VCaP (cell line): ENCODE results near the gene CELSR2.
"Not testable (repeated sequence)": the region's sequence is repeated elsewhere in the genome, so short reads cannot be mapped to it uniquely, and the experiment has no call there.

Experiments used
- H3K27ac ChIP-seq: fragments of 450-650 bp; 2 replicates; pipeline ENCODE4 v1.5.1; 2017
- TF ChIP-seq, protein P1 (sequence below): fragments of 450-650 bp; conservative IDR thresholded peaks from 2 replicates; pipeline ENCODE4 v1.5.1; 2017; ENCODE audit warnings: mild to moderate bottlenecking, moderate library complexity

The CELSR2 gene

DNA sequence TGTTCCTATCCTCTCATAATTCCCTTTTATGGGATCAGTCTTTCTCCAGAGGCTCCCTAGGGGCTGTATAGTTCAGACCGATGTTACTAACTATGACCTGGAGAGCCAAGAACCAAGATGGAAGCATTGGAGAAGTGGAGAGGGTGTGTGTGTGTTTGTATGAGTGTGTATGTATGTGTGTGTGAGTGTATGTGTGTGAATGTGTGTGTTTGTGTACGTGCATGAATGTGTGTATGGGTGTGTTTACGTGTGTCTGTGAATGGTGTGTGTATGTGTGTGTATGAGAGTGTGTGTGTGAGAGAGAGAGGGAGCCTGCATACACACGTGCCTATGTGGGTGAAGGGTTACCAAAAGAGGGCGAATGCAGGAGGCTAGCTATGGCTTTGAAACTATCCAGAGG is 52.5 kb downstream of the CELSR2 start:
- no peak overlapping the region for H3K27ac ChIP-seq
- TF ChIP-seq, protein P1, sequence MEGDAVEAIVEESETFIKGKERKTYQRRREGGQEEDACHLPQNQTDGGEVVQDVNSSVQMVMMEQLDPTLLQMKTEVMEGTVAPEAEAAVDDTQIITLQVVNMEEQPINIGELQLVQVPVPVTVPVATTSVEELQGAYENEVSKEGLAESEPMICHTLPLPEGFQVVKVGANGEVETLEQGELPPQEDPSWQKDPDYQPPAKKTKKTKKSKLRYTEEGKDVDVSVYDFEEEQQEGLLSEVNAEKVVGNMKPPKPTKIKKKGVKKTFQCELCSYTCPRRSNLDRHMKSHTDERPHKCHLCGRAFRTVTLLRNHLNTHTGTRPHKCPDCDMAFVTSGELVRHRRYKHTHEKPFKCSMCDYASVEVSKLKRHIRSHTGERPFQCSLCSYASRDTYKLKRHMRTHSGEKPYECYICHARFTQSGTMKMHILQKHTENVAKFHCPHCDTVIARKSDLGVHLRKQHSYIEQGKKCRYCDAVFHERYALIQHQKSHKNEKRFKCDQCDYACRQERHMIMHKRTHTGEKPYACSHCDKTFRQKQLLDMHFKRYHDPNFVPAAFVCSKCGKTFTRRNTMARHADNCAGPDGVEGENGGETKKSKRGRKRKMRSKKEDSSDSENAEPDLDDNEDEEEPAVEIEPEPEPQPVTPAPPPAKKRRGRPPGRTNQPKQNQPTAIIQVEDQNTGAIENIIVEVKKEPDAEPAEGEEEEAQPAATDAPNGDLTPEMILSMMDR = no peak

DNA sequence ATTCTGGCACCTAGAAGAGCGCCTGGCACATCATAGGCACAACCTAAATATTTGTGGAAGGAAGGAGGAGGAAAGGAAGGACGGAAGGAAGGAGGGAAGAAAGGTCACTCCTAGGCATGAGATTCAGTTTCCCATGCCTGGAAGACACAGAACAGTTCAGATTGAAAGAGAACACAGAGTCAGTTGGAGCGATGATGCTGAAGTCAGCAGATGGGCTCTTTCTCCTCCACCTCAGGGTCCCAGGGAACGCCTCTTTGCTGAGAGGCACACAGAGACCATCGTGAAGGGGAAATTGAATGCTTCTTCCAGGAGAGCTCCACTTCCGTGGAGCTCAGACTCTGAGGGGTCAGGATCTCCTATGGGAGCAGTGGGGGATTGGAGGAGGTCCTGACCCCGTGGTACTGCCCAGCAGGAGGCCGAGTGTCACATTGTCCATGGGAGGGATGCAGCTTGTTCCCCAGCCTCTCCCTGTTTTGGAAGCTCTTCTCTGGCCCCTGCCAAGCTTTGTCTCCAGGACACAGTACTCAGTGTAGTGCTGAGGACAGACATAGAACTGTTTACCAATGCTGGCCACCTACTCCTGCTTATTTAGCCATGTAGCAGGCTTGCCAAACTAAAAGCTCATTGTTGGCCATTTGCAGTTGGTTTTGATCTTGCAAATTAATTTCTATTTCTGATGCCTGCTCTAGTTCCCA is 55.0 kb downstream of the CELSR2 start:
- no peak overlapping the region for H3K27ac ChIP-seq
- TF ChIP-seq, protein P1 = no peak

DNA sequence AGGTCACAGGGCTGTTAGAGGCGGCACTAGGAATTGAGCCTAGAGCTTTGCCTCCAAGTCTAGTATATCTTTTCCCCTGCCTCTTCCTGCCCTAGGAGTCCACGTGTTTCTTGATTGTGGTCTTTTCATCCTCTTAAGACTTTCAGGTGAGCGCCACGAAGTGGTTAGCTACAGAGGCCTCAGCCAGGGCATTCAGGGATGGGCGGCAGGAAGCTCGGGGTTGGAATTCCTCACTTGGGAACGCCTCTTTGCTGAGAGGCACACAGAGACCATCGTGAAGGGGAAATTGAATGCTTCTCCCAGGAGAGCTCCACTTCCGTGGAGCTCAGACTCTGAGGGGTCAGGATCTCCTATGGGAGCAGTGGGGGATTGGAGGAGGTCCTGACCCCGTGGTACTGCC is 56.7 kb downstream of the CELSR2 start:
- not testable (repeated sequence) for H3K27ac ChIP-seq

DNA sequence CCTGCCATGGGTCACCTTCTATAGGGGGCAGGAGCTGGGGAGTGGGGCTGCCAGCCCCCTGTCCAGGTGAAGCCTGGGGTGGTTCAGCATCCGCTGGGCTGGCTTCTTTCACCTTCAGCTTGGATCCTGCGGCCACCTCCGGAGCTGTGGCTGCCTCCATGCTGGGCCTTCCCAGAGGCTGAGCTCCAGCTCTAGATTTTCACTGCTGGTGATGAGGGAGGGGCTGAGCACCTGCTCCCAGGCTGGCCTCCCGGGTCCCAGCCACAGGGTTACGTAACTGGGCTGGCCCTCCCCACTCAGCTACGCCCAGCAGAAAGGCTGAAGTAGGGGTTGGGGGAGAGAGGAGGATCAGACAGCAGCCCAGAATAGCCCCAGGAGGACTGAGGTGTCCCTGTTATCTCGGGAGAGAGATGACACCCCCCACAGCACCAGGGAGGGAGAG is 57.5 kb downstream of the CELSR2 start, which contains the start of gene MYBPHL:
Gene MYBPHL, minus strand, starts transcription at position 180 of the 442 bp plus-strand sequence. Its CDS starts 20 bp downstream, at position 160.
- no peak within 1 kb of the TSS for H3K27ac ChIP-seq
- TF ChIP-seq, protein P1 = no peak

DNA sequence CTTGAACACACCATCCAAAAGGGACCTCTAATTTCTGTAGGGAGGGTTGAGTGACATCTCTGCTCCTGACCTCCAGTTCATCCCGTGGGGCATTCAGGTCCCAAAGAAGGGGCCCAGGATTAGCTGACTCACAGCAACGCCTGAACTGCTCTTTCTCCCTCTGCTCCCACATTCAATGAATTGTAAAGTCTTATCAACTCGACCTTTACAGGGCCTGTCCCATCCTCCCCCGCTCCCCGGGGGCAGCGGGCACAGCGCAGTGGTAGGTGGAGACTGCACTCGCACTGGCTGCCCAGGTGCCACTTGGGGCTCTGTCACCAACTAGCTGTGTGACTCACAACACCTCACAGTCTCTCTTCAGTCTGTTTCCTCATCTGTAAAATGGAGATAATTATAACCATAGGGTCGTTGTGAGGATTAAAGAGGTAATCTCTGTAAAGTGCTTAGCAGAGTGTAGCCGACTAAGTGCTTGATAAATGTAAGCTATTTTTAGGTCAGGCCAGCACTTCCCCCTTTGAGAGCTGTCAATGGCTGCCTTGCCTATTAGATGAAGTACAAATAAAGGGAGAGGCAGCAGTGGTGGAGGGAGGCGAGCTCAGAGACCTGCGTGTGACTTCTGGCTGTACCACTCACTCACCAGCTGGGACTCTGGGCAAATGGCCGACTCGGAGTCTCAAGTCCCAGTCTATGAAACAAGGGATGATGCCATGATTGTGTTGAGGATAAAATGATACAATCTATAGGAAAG is 58.1 kb downstream of the CELSR2 start:
- TF ChIP-seq, protein P1 = no peak
- no peak overlapping the region for H3K27ac ChIP-seq

DNA sequence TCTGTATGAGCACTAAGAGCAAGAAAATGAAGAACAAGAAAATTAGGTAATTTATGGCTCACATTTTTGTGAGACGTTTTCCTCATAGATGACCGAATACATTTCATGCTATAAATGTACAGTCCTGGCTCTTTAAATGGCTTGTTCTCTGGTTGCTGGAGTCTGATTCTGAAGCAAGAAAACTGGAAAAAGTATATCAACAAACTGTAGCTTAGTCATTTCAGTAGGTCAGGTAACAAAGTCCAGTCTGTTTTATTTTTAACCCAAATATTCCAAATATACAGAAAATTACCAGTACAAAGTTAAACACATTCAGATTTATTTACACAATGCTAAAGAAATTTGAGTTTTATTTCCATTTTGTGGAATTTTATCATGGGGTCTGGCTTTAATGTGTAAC is 60.0 kb downstream of the CELSR2 start:
- TF ChIP-seq, protein P1 = no peak
- no peak overlapping the region for H3K27ac ChIP-seq

DNA sequence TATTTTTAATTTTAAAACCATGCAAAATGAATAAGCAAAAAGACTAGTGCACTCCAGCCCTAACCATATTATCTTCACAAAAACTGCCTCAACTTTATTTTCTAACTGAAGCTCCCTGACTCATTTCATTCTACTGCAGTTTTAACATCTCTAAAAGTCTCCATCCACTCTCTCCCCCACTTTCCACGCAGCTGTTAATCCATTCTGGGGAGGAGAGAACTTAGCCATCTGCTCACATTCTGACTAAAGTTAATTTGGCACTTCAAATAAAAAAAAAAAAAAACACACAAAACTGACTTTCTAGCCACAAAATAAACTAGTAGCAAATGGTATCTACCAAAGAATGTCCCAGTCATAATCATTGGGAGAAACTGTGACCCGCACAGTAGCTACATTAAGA is 62.9 kb downstream of the CELSR2 start:
- TF ChIP-seq, protein P1 = no peak
- no peak overlapping the region for H3K27ac ChIP-seq
